Keratinocyte (primary cell): ENCODE data around the gene ITGB8. TPM values are rescaled to one million over a fixed set of nuclear protein-coding genes. Genes with fewer than 3 reads are reported as not detected.

Experiments
- DNase-seq: peaks from one replicate; pipeline ENCODE4 v3.0.0-alpha.2; 2011; ENCODE audit warnings: low read depth, missing footprints, low spot score
- FAIRE-seq: peaks from 2 replicates; lab custom pipeline; 2011; peaks lifted over from hg19 to GRCh38; lab: Jason Lieb, UNC
- H2AFZ ChIP-seq: 2 replicates; pipeline ENCODE4 v1.6.0; 2012; ENCODE audit warnings: low read length, control low read depth, inconsistent platforms; ENCODE audit not compliant: control insufficient read depth
- H3K27ac ChIP-seq: 2 replicates; pipeline ENCODE4 v1.5.1; 2011; ENCODE audit warnings: low read length; ENCODE audit not compliant: control insufficient read depth, insufficient read depth
- H3K27me3 ChIP-seq: 3 replicates; pipeline ENCODE4 v1.6.0; 2011; ENCODE audit warnings: low read length; ENCODE audit not compliant: control insufficient read depth, insufficient read depth; ENCODE audit errors: extremely low read depth
- H3K36me3 ChIP-seq, 2 experiments: 2 replicates in 1 of 2; 3 replicates in 1 of 2; pipeline ENCODE4 v1.5.1; 2011; ENCODE audit warnings: low read length in 2 of 2, mild to moderate bottlenecking in 1 of 2; ENCODE audit not compliant: control insufficient read depth in 2 of 2, insufficient read depth in 2 of 2; ENCODE audit errors: extremely low read depth in 1 of 2
- H3K4me1 ChIP-seq: 3 replicates; pipeline ENCODE4 v1.5.1; 2011; ENCODE audit warnings: low read length; ENCODE audit not compliant: control insufficient read depth, insufficient read depth; ENCODE audit errors: extremely low read depth
- H3K4me2 ChIP-seq: 3 replicates; pipeline ENCODE4 v1.6.0; 2011; ENCODE audit warnings: low read depth, low read length; ENCODE audit not compliant: control insufficient read depth, insufficient read depth; ENCODE audit errors: extremely low read depth
- H3K4me3 ChIP-seq, 3 experiments: fragments of 200-600 bp in 1 of 3; sonication (generic) in 1 of 3; 2 replicates in 2 of 3; 3 replicates in 1 of 3; pipeline ENCODE4 v1.5.1; 2011 to 2016; ENCODE audit warnings: low read length in 3 of 3, mild to moderate bottlenecking in 3 of 3, control low read depth in 2 of 3, inconsistent platforms in 1 of 3, low read depth in 1 of 3, mixed read lengths in 1 of 3, mixed run types in 1 of 3, moderate library complexity in 1 of 3; ENCODE audit not compliant: control insufficient read depth in 2 of 3, insufficient read depth in 2 of 3; ENCODE audit errors: extremely low read depth in 1 of 3
- H3K79me2 ChIP-seq: 2 replicates; pipeline ENCODE4 v1.6.0; 2012; ENCODE audit warnings: low read length; ENCODE audit not compliant: control insufficient read depth, insufficient read depth
- H3K9ac ChIP-seq: 3 replicates; pipeline ENCODE4 v1.6.0; 2011; ENCODE audit warnings: low read length; ENCODE audit not compliant: control insufficient read depth, insufficient read depth; ENCODE audit errors: extremely low read depth
- H3K9me1 ChIP-seq: 3 replicates; pipeline ENCODE4 v1.6.0; 2011; ENCODE audit warnings: low read length; ENCODE audit not compliant: control insufficient read depth, insufficient read depth; ENCODE audit errors: extremely low read depth
- H3K9me3 ChIP-seq: 2 replicates; pipeline ENCODE4 v1.5.1; 2012; ENCODE audit warnings: low read depth, low read length; ENCODE audit not compliant: control insufficient read depth
- H4K20me1 ChIP-seq: 3 replicates; pipeline ENCODE4 v1.6.0; 2011; ENCODE audit warnings: low read length; ENCODE audit not compliant: control insufficient read depth, insufficient read depth; ENCODE audit errors: extremely low read depth
- EZH2 ChIP-seq: IDR thresholded peaks from one replicate; pipeline ENCODE4 v1.6.1; 2012; ENCODE audit warnings: inconsistent platforms, mild to moderate bottlenecking, low read length, moderate library complexity
- dilution Hi-C: fragments of 300-500 bp; cut with MboI; formaldehyde crosslinking; loops from one replicate; pipeline ENCODE4 v1.7.0; 2020; ENCODE audit warnings: low sequenced_read_pairs; ENCODE audit not compliant: extremely low pct_ligation_motif_present
- polyA plus RNA-seq, 5 experiments: library from polyadenylated mRNA; depleted of rRNA in 3 of 5; stranded (reverse) in 3 of 5; stranded (forward) in 1 of 5; unstranded in 1 of 5; fragments of >200 nt; gene quantifications; 1 replicate in 1 of 5; 2 replicates in 3 of 5; 3 replicates in 1 of 5; pipeline versions ENCODE4 v1.2.1 to v1.2.3, GENCODE V29; 2011 to 2012; ENCODE audit warnings: missing spikeins in 2 of 5, low read depth in 1 of 5, low replicate concordance in 1 of 5
- TF ChIP-seq, protein P1 (sequence below), 3 experiments: IDR thresholded peaks in 1 of 3; conservative IDR thresholded peaks in 1 of 3; optimal IDR thresholded peaks in 1 of 3; 2 replicates in 2 of 3; 3 replicates in 1 of 3; pipeline versions ENCODE3 to v1.5.1; 2011; ENCODE audit warnings: low read length in 3 of 3, mild to moderate bottlenecking in 3 of 3, moderate library complexity in 2 of 3, control low read depth in 1 of 3, inconsistent platforms in 1 of 3; ENCODE audit not compliant: insufficient read depth in 2 of 3; ENCODE audit errors: extremely low read depth in 1 of 3

Gene ITGB8
- polyA plus RNA-seq, 1 donor (not counting 4 experiments of a cell fraction or from before 2014, with no cell fraction given) = 10.9 TPM

DNA sequence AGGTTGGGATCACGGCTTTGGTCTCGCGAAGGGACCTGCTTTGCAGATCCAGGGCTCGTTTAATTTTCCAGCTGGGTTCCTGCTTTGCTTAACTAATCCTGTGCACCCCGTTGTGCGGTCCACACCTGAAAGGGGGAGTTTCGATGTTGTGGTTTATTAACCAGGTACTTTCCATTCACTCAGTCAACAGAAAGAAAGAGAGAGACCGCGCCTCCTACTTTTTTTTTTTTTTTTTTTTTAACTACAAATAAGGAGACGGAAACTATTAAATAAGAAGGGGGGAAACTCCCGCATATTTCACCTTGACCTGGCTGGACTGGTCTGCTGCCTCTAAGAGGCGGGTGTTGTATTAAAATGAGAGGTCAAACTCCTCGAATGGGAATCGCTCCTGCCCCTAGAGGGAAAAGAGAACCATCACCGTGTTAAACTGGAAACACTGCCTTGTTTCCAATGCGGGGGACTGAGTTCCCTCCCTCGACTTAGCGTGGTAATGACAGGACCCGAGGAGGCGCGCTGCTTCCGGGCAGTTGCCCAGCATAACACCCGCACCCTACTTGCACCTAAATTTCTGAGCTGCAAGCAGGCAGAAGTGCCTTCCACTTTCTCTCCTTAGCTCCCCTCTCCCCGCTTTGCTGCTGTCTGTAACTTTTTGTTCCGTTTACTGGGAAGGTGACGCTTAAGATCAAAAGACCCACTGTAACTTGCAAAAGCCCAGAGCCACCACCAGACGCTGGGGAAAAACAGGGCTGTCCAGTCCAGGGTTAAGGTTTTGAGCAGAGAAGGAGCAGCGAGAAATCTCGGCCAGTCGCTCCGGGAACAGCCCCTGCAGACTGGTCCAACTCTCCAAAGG, 1.1 kb upstream of the ITGB8 start:
- H2AFZ ChIP-seq = peak overlapping the region; percentile 93
- H3K79me2 ChIP-seq = peaks cover 36% of the 10 kb centered on the region
- dilution Hi-C loops = no loop called here
- DNase-seq (no peak), FAIRE-seq (peak; percentile 55)
- H3K27ac ChIP-seq = peak overlapping the region; percentile 98
- H3K9me1 ChIP-seq = no peaks in the 10 kb centered on the region
- peak overlapping the region; percentile 60 to 94 (median 92) for H3K4me3 ChIP-seq
- H3K4me1 ChIP-seq = peaks cover 24% of the 10 kb centered on the region
- H3K4me2 ChIP-seq = peak overlapping the region; percentile 99
- TF ChIP-seq, protein P1, sequence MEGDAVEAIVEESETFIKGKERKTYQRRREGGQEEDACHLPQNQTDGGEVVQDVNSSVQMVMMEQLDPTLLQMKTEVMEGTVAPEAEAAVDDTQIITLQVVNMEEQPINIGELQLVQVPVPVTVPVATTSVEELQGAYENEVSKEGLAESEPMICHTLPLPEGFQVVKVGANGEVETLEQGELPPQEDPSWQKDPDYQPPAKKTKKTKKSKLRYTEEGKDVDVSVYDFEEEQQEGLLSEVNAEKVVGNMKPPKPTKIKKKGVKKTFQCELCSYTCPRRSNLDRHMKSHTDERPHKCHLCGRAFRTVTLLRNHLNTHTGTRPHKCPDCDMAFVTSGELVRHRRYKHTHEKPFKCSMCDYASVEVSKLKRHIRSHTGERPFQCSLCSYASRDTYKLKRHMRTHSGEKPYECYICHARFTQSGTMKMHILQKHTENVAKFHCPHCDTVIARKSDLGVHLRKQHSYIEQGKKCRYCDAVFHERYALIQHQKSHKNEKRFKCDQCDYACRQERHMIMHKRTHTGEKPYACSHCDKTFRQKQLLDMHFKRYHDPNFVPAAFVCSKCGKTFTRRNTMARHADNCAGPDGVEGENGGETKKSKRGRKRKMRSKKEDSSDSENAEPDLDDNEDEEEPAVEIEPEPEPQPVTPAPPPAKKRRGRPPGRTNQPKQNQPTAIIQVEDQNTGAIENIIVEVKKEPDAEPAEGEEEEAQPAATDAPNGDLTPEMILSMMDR (optimal IDR thresholded peaks at IDR 0.05 in 1 of 3, IDR thresholded peaks at IDR 0.05 in 1 of 3, conservative IDR thresholded peaks at IDR 0.05 in 1 of 3; ENCODE audit: extremely low read depth in 1 of 3, insufficient read depth in 2 of 3, low read length in 3 of 3) = peak; percentile 36 to 44 (median 36)
- TF ChIP-seq EZH2 = no peak
- no peaks in the 10 kb centered on the region for H3K9me3 ChIP-seq
- H4K20me1 ChIP-seq = no peaks in the 10 kb centered on the region
- no peaks in the 10 kb centered on the region for H3K36me3 ChIP-seq
- H3K9ac ChIP-seq = peak overlapping the region; percentile 96
- H3K27me3 ChIP-seq = no peaks in the 10 kb centered on the region

GRCh38 chr7:20330928-20331909, 519 bp downstream of the ITGB8 start:
- H3K79me2 ChIP-seq = peaks cover 47% of the 10 kb centered on the region

More at GRCh38 chr7:20330928-20331909, 519 bp downstream of the ITGB8 start:
- no peak for DNase-seq
- peak overlapping the region; percentile 98 for H3K27ac ChIP-seq
- H3K27me3 ChIP-seq = no peaks in the 10 kb centered on the region
- TF ChIP-seq, protein P1 (optimal IDR thresholded peaks at IDR 0.05 in 1 of 3, IDR thresholded peaks at IDR 0.05 in 1 of 3, conservative IDR thresholded peaks at IDR 0.05 in 1 of 3; ENCODE audit: extremely low read depth in 1 of 3, insufficient read depth in 2 of 3, low read length in 3 of 3) = no peak
- TF ChIP-seq EZH2 = no peak
- peaks cover 24% of the 10 kb centered on the region for H3K4me1 ChIP-seq
- peak overlapping the region; percentile 65 for H2AFZ ChIP-seq
- H4K20me1 ChIP-seq = no peaks in the 10 kb centered on the region
- no peaks in the 10 kb centered on the region for H3K9me1 ChIP-seq
- peaks cover 0 to 2% of the 10 kb centered on the region in 2 experiments for H3K36me3 ChIP-seq
- peak overlapping the region; percentile 96 for H3K9ac ChIP-seq
- dilution Hi-C loops = no loop called here
- no peaks in the 10 kb centered on the region for H3K9me3 ChIP-seq
- peak overlapping the region; percentile 60 to 94 (median 92) for H3K4me3 ChIP-seq
- peak overlapping the region; percentile 99 for H3K4me2 ChIP-seq
- no peak for FAIRE-seq
